ENCODE results near the gene SLC4A1.

GRCh38 chr17:44202756-44203155 is 65.2 kb downstream of the SLC4A1 start:
- TF ChIP-seq EZH2 (IDR thresholded peaks at IDR 0.05; ENCODE audit: insufficient read depth, poor library complexity, severe bottlenecking) (no peak), EZH2phosphoT487 (IDR thresholded peaks at IDR 0.05; ENCODE audit: insufficient read depth, low read depth) (no peak)
